ENCODE results near the gene NFATC2. TPM values are rescaled to one million over a fixed set of nuclear protein-coding genes. Genes with fewer than 3 reads are reported as not detected.

NFATC2 gene
- polyA plus RNA-seq, 1 experiment = 0.21 TPM

- POLR2A ChIA-PET = no interaction called here
- CTCF ChIA-PET = interaction anchor here (0.6 to 1.2 kb wide), 5 partner anchors 17 to 574 kb away, joined by 3 to 4 read pairs (median 3); no protein-coding TSS in a partner anchor
- Histone ChIP-seq H3K27me3 (ENCODE audit: control insufficient read depth, insufficient read depth, low read length) (no peaks in the 10 kb centered on the region), H3K4me3 (ENCODE audit: low read depth, low read length) (no peak overlapping the region), H3K36me3 (ENCODE audit: control insufficient read depth, insufficient read depth, low read length) (no peaks in the 10 kb centered on the region)
- TF ChIP-seq, protein P1, sequence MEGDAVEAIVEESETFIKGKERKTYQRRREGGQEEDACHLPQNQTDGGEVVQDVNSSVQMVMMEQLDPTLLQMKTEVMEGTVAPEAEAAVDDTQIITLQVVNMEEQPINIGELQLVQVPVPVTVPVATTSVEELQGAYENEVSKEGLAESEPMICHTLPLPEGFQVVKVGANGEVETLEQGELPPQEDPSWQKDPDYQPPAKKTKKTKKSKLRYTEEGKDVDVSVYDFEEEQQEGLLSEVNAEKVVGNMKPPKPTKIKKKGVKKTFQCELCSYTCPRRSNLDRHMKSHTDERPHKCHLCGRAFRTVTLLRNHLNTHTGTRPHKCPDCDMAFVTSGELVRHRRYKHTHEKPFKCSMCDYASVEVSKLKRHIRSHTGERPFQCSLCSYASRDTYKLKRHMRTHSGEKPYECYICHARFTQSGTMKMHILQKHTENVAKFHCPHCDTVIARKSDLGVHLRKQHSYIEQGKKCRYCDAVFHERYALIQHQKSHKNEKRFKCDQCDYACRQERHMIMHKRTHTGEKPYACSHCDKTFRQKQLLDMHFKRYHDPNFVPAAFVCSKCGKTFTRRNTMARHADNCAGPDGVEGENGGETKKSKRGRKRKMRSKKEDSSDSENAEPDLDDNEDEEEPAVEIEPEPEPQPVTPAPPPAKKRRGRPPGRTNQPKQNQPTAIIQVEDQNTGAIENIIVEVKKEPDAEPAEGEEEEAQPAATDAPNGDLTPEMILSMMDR (IDR thresholded peaks at IDR 0.05; ENCODE audit: insufficient read depth, low read depth, low read length) = no peak
- DNase-seq (ENCODE audit: low read depth) = no peak
Measured at GRCh38 chr20:51560550-51561307, 18.2 kb upstream of the NFATC2 start.

GRCh38 chr20:51560042-51560441 is 17.5 kb upstream of the NFATC2 start:
- DNase-seq (ENCODE audit: low read depth) = no peak
- TF ChIP-seq, protein P1 (IDR thresholded peaks at IDR 0.05; ENCODE audit: insufficient read depth, low read depth, low read length) = no peak
- CTCF ChIA-PET = interaction anchor here (0.6 to 0.8 kb wide), 2 partner anchors 17 to 573 kb away, joined by 3 read pairs; no protein-coding TSS in a partner anchor
- no peaks in the 10 kb centered on the region for H3K27me3 ChIP-seq (ENCODE audit: control insufficient read depth, insufficient read depth, low read length)
- POLR2A ChIA-PET = no interaction called here
- H3K4me3 ChIP-seq (ENCODE audit: low read depth, low read length) = no peak overlapping the region
- H3K36me3 ChIP-seq (ENCODE audit: control insufficient read depth, insufficient read depth, low read length) = no peaks in the 10 kb centered on the region

DNA sequence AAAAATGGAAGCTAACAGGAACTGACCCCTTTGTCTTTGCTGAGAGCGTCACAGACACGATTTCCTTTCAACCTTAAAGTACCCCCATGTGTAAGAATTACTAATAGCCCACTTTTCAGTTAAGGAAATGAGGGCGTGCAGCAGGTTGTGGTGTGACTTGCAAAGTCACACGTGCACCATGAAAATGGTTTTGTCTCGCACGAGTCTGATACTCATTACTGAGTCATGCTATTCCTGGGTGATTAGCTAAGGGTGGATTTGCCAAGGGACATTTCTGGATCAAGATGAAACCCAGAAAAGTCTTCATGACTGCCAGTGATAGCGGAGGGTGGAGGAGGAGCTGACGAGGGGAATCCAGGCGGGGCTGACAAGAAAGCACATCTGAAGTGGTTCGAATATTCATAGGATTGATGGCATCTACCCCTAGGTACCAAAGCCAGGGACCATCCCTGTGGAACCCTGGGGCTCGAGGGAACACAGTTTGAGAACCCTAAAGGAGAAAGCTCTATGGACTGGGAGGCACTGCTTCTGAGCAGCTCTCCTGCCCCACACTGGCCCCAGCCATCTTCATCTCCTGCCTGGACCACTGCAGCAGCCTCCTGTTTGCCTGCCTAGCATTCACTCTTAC is 12.1 kb upstream of the NFATC2 start:
- CTCF ChIA-PET = interaction anchor here (0.7 to 1.8 kb wide), 5 partner anchors 9 to 91 kb away, joined by 3 to 9 read pairs (median 4); no protein-coding TSS in a partner anchor
- TF ChIP-seq, protein P1 (IDR thresholded peaks at IDR 0.05; ENCODE audit: insufficient read depth, low read depth, low read length) = no peak
- POLR2A ChIA-PET = interaction anchor here (0.7 kb wide), 1 partner anchor 31 kb away, joined by 5 read pairs; no protein-coding TSS in a partner anchor
- DNase-seq (ENCODE audit: low read depth) = peak; percentile 83
- H3K4me3 ChIP-seq (ENCODE audit: low read depth, low read length) = no peak overlapping the region
- no peaks in the 10 kb centered on the region for H3K36me3 ChIP-seq (ENCODE audit: control insufficient read depth, insufficient read depth, low read length)
- H3K27me3 ChIP-seq (ENCODE audit: control insufficient read depth, insufficient read depth, low read length) = no peaks in the 10 kb centered on the region

GRCh38 chr20:51553897-51554486 is 11.5 kb upstream of the NFATC2 start:
- POLR2A ChIA-PET = no interaction called here

More at GRCh38 chr20:51553897-51554486, 11.5 kb upstream of the NFATC2 start:
- CTCF ChIA-PET = interaction anchor here (1.0 to 1.8 kb wide), 5 partner anchors 9 to 90 kb away, joined by 3 to 9 read pairs (median 4); no protein-coding TSS in a partner anchor
- no peaks in the 10 kb centered on the region for H3K27me3 ChIP-seq (ENCODE audit: control insufficient read depth, insufficient read depth, low read length)
- H3K4me3 ChIP-seq (ENCODE audit: low read depth, low read length) = no peak overlapping the region
- no peak for DNase-seq (ENCODE audit: low read depth)
- TF ChIP-seq, protein P1 (IDR thresholded peaks at IDR 0.05; ENCODE audit: insufficient read depth, low read depth, low read length) = no peak
- no peaks in the 10 kb centered on the region for H3K36me3 ChIP-seq (ENCODE audit: control insufficient read depth, insufficient read depth, low read length)
